Caco-2 (cell line): ENCODE measurements around the gene SLC25A31. TPM values are rescaled to one million over a fixed set of nuclear protein-coding genes. Genes with fewer than 3 reads are reported as not detected.

Experiments
- BruUV-seq: library from RNA; stranded (reverse); fragments of 400-500 nt; replicated peaks from 2 replicates; lab custom pipeline; 2021; lab: Mats Ljungman, UMichigan
- CTCF ChIA-PET: fragments of 300-600 bp; sonication (Branson Sonifier 250); formaldehyde crosslinking; loops from one replicate; lab custom pipeline; 2022; ENCODE audit warnings: antibody characterized with exemption; lab: Charles Lee
- POLR2A ChIA-PET: fragments of 300-600 bp; sonication (Branson Sonifier 250); formaldehyde crosslinking; loops from one replicate; lab custom pipeline; 2022; ENCODE audit warnings: antibody characterized with exemption; lab: Charles Lee
- DNase-seq, 2 experiments: peaks; one replicate each; pipeline versions ENCODE4 v3.0.0 to v3.0.0-alpha.2; 2020 to 2022
- H3K27me3 ChIP-seq: replicated peaks from 2 replicates; pipeline ENCODE4 v1.6.0; 2011; ENCODE audit warnings: low read length; ENCODE audit not compliant: control insufficient read depth, insufficient read depth
- H3K36me3 ChIP-seq: 2 replicates; pipeline ENCODE4 v1.5.1; 2011; ENCODE audit warnings: low read length; ENCODE audit not compliant: control insufficient read depth, insufficient read depth
- H3K4me1 ChIP-seq: fragments of 250-450 bp; sonication (Bioruptor Pico); 2 replicates; pipeline ENCODE4 v1.5.1; 2020; ENCODE audit warnings: mild to moderate bottlenecking
- H3K4me3 ChIP-seq: 2 replicates; pipeline ENCODE4 v1.5.1; 2011; ENCODE audit warnings: low read depth, mild to moderate bottlenecking, control low read depth, low read length
- H3K9me3 ChIP-seq: fragments of 250-450 bp; sonication (Bioruptor Pico); 2 replicates; pipeline ENCODE4 v1.5.1; 2020; ENCODE audit warnings: mild to moderate bottlenecking, moderate library complexity
- H3K27ac Mint-ChIP-seq: one replicate; pipeline ENCODE4 v1.8.0; 2022; ENCODE audit warnings: mixed read lengths; ENCODE audit not compliant: unreplicated experiment
- H3K27me3 Mint-ChIP-seq: one replicate; pipeline ENCODE4 v1.8.0; 2022; ENCODE audit warnings: mixed read lengths; ENCODE audit not compliant: insufficient read depth, unreplicated experiment
- H3K36me3 Mint-ChIP-seq: one replicate; pipeline ENCODE4 v1.8.0; 2022; ENCODE audit warnings: mild to moderate bottlenecking, mixed read lengths; ENCODE audit not compliant: insufficient read depth, unreplicated experiment
- H3K4me1 Mint-ChIP-seq: one replicate; pipeline ENCODE4 v1.8.0; 2022; ENCODE audit warnings: low read depth, mixed read lengths; ENCODE audit not compliant: unreplicated experiment
- H3K4me3 Mint-ChIP-seq: one replicate; pipeline ENCODE4 v1.8.0; 2022; ENCODE audit warnings: mild to moderate bottlenecking, moderate library complexity, mixed read lengths; ENCODE audit not compliant: unreplicated experiment
- H3K9me3 Mint-ChIP-seq: one replicate; pipeline ENCODE4 v1.8.0; 2022; ENCODE audit warnings: mixed read lengths; ENCODE audit not compliant: unreplicated experiment
- CTCF ChIP-seq, 2 experiments: fragments of 200-600 bp in 1 of 2; IDR thresholded peaks; 1 replicate in 1 of 2; 2 replicates in 1 of 2; pipeline versions ENCODE4 v1.5.1 to v1.8.0; 2011 to 2022; ENCODE audit warnings: antibody characterized with exemption in 1 of 2, control low read depth in 1 of 2, inconsistent platforms in 1 of 2, low read depth in 1 of 2, low read length in 1 of 2, mild to moderate bottlenecking in 1 of 2, moderate library complexity in 1 of 2; ENCODE audit not compliant: insufficient read depth in 1 of 2, severe bottlenecking in 1 of 2, unreplicated experiment in 1 of 2
- intact Hi-C: fragments of 100-400 bp; cut with micrococcal nuclease; formaldehyde crosslinking; loops from one replicate; pipeline ENCODE4 v1.10.0; 2022; ENCODE audit not compliant: unreplicated experiment
- total RNA-seq: library from RNA; stranded (reverse); gene quantifications from 2 replicates; pipeline ENCODE4 v1.2.3, GENCODE V29; 2022

The SLC25A31 gene
- total RNA-seq, 1 experiment from 2014 or later: not detected

- peak; percentile 75 to 84 for DNase-seq
These were observed 51.3 kb downstream of the SLC25A31 start for GRCh38 chr4:127781300-127782024.

DNA sequence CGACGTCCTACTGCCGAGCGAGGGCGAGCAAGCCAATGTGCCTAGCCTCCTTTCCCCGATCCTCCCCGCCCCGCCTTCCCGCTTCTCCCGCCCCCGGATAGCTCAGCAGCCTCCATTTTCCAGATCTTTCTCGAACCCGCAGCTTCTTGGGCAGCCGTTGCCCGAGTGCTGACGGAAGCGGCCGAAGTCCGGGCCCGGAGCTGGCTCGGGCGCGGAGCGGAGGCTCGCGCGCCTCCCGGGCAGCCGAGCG is 51.8 kb downstream of the SLC25A31 start:
- Mint-ChIP-seq H3K9me3 (no peaks in the 10 kb centered on the region), H3K36me3 (peaks cover 12% of the 10 kb centered on the region), H3K27me3 (peaks cover 3% of the 10 kb centered on the region), H3K4me1 (peaks cover 7% of the 10 kb centered on the region), H3K27ac (peak overlapping the region; percentile 90), H3K4me3 (peak overlapping the region; percentile 97)
- Histone ChIP-seq H3K27me3 (no peaks in the 10 kb centered on the region), H3K9me3 (no peaks in the 10 kb centered on the region), H3K4me1 (peaks cover 13% of the 10 kb centered on the region; the same call in 1 of the 2 replicates), H3K36me3 (no peaks in the 10 kb centered on the region), H3K4me3 (peak overlapping the region; percentile 59)
- DNase-seq: peak; percentile 87 to 91
- BruUV-seq: no TSS peak
- ChIA-PET POLR2A (interaction anchor here (0.6 to 2.2 kb wide), 12 partner anchors 36 to 1290 kb away, joined by 3 to 13 read pairs (median 5); partner anchors contain the start of genes ABHD18, INTU, LARP1B and MFSD8), CTCF (interaction anchor here (0.6 to 1.5 kb wide), 5 partner anchors 19 to 395 kb away, joined by 3 to 4 read pairs (median 3); partner anchors contain the start of genes ABHD18 and MFSD8)
- intact Hi-C loops: loop anchor here (2.0 to 5.0 kb wide), 3 partner anchors 100 to 280 kb away; partner anchors contain the start of genes ABHD18, LARP1B, MFSD8 and PLK4
- no peak for TF ChIP-seq CTCF (IDR thresholded peaks at IDR 0.05; ENCODE audit: insufficient read depth in 1 of 2, low read depth in 1 of 2, low read length in 1 of 2, severe bottlenecking in 1 of 2, unreplicated experiment in 1 of 2)

More at GRCh38 chr4:127781300-127782024, 51.3 kb downstream of the SLC25A31 start:
- H3K4me1 Mint-ChIP-seq: peaks cover 7% of the 10 kb centered on the region
- peaks cover 3% of the 10 kb centered on the region for H3K27me3 Mint-ChIP-seq
- no peaks in the 10 kb centered on the region for H3K36me3 ChIP-seq
- no peaks in the 10 kb centered on the region for H3K9me3 ChIP-seq
- BruUV-seq: no TSS peak
- peak overlapping the region; percentile 59 for H3K4me3 ChIP-seq
- H3K27me3 ChIP-seq: no peaks in the 10 kb centered on the region
- peaks cover 12% of the 10 kb centered on the region for H3K36me3 Mint-ChIP-seq
- peaks cover 13% of the 10 kb centered on the region; the same call in 1 of the 2 replicates for H3K4me1 ChIP-seq
- ChIA-PET POLR2A (interaction anchor here (0.6 to 2.2 kb wide), 7 partner anchors 36 to 279 kb away, joined by 3 to 13 read pairs (median 6); partner anchors contain the start of genes INTU, LARP1B and PLK4), CTCF (interaction anchor here (0.6 to 1.5 kb wide), 3 partner anchors 100 to 183 kb away, joined by 3 to 4 read pairs (median 3); partner anchors contain the start of genes ABHD18 and MFSD8)
- intact Hi-C loops: loop anchor here (2.0 to 5.0 kb wide), 3 partner anchors 101 to 281 kb away; partner anchors contain the start of genes ABHD18, LARP1B, MFSD8 and PLK4
- TF ChIP-seq CTCF (IDR thresholded peaks at IDR 0.05; ENCODE audit: insufficient read depth in 1 of 2, low read depth in 1 of 2, low read length in 1 of 2, severe bottlenecking in 1 of 2, unreplicated experiment in 1 of 2): no peak
- H3K4me3 Mint-ChIP-seq: peak overlapping the region; percentile 97
- H3K9me3 Mint-ChIP-seq: no peaks in the 10 kb centered on the region
- H3K27ac Mint-ChIP-seq: peak overlapping the region; percentile 90
